Panc1 (cell line): ENCODE results near the gene CCDC187.

Experiments
- POLR2AphosphoS5 ChIP-seq: IDR thresholded peaks from 2 replicates; pipeline ENCODE4 v1.6.1; 2012; ENCODE audit warnings: mild to moderate bottlenecking, low read depth, low read length, moderate library complexity
- SIN3A ChIP-seq: IDR thresholded peaks from 2 replicates; pipeline ENCODE4 v1.6.1; 2012; ENCODE audit warnings: low read depth, mild to moderate bottlenecking, low read length, moderate library complexity, borderline replicate concordance; ENCODE audit not compliant: insufficient read depth
- TCF7L2 ChIP-seq: IDR thresholded peaks from 2 replicates; pipeline ENCODE4 v1.6.1; 2011; ENCODE audit warnings: mild to moderate bottlenecking, low read depth, low read length, inconsistent platforms
- TF ChIP-seq, protein P1 (sequence below): fragments of 450-650 bp; IDR thresholded peaks from 2 replicates; pipeline ENCODE4 v1.5.1; 2017; ENCODE audit warnings: mild to moderate bottlenecking

GRCh38 chr9:136237486-136238341 lies 66.2 kb downstream of the CCDC187 start:
- TF ChIP-seq TCF7L2 (no peak), POLR2AphosphoS5 (no peak), SIN3A (no peak)
- TF ChIP-seq, protein P1, sequence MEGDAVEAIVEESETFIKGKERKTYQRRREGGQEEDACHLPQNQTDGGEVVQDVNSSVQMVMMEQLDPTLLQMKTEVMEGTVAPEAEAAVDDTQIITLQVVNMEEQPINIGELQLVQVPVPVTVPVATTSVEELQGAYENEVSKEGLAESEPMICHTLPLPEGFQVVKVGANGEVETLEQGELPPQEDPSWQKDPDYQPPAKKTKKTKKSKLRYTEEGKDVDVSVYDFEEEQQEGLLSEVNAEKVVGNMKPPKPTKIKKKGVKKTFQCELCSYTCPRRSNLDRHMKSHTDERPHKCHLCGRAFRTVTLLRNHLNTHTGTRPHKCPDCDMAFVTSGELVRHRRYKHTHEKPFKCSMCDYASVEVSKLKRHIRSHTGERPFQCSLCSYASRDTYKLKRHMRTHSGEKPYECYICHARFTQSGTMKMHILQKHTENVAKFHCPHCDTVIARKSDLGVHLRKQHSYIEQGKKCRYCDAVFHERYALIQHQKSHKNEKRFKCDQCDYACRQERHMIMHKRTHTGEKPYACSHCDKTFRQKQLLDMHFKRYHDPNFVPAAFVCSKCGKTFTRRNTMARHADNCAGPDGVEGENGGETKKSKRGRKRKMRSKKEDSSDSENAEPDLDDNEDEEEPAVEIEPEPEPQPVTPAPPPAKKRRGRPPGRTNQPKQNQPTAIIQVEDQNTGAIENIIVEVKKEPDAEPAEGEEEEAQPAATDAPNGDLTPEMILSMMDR = no peak
